Measurements from ENCODE around the gene LRFN3. TPM values are rescaled to one million over a fixed set of nuclear protein-coding genes. Genes with fewer than 3 reads are reported as not detected.
"Not testable (repeated sequence)": the region's sequence is repeated elsewhere in the genome, so short reads cannot be mapped to it uniquely, and the experiment has no call there.

LRFN3 gene
- total RNA-seq, 6 experiments from 2014 or later = 15.3 to 21.0 (median 19.1) TPM

DNA sequence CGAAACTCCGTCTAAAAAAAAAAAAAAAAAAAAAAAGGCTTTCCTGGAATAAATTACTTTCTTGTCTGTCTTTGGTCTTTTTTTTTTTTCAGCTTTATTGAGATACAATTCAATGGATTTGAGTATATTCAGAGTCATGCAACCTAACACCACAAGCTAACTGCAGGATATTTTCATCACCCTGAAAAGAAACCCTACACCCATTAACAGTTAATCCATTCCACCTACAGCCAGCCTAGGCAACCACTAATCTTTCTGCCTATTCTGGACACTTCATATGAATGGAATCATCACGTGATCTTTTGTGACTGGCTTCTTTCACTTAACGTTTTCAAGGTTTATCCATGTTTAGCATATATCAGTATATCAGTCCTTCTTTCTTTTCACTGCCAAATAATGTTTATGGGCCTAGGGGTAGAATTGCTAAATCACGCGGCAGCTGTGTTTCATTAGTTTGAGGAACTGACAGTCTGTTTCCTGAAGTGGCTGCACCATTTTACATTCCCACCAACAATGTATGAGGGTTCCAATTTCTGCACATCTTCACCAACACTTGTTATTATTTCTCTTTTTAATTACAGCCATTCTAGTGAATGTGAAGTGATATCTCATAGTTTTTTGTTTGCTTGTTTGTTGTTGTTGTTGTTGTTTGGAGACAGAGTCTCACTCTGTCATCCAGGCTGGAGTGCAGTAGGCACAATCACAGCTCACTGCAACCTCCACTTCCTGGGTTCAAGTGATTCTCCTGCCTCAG lies 19.9 kb downstream of the LRFN3 start:
- no peak for DNase-seq
- H3K27ac Mint-ChIP-seq = no peak overlapping the region

DNA sequence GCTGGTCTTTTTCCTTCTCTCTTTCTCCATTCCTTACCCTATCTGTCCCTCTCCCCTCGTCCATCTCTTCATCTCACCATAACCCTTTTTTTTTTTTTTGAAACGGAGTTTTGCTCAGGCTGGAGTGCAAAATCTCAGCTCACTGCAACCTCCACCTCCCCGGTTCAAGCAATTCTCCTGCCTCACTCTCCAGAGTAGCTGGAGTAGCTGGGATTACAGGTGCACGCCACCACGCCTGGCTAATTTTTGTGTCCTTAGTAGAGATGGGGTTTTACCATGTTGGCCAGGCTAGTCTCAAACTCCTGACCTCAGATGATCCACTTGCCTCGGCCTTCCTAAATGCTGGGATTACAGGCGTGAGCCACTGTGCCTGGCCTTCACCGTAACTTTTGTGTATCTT lies 21.2 kb downstream of the LRFN3 start:
- H3K27ac Mint-ChIP-seq; H3K4me3 Mint-ChIP-seq; DNase-seq; H3K4me1 Mint-ChIP-seq (ENCODE audit: low read depth); H3K36me3 Mint-ChIP-seq (ENCODE audit: low read depth): not testable (repeated sequence)
- Mint-ChIP-seq H3K9me3 (peaks cover 11% of the 10 kb centered on the region; the same call in 1 of the 2 replicates), H3K27me3 (ENCODE audit: insufficient read depth) (peaks cover 29% of the 10 kb centered on the region)

More for the DNA sequence above, 19.9 kb downstream of the LRFN3 start:
- H3K4me1 Mint-ChIP-seq (ENCODE audit: low read depth) = no peaks in the 10 kb centered on the region
- peaks cover 11% of the 10 kb centered on the region; the same call in 1 of the 2 replicates for H3K9me3 Mint-ChIP-seq
- peaks cover 5% of the 10 kb centered on the region; the same call in 1 of the 2 replicates for H3K36me3 Mint-ChIP-seq (ENCODE audit: low read depth)
- no peak overlapping the region for H3K4me3 Mint-ChIP-seq
- TF ChIP-seq, protein P1, sequence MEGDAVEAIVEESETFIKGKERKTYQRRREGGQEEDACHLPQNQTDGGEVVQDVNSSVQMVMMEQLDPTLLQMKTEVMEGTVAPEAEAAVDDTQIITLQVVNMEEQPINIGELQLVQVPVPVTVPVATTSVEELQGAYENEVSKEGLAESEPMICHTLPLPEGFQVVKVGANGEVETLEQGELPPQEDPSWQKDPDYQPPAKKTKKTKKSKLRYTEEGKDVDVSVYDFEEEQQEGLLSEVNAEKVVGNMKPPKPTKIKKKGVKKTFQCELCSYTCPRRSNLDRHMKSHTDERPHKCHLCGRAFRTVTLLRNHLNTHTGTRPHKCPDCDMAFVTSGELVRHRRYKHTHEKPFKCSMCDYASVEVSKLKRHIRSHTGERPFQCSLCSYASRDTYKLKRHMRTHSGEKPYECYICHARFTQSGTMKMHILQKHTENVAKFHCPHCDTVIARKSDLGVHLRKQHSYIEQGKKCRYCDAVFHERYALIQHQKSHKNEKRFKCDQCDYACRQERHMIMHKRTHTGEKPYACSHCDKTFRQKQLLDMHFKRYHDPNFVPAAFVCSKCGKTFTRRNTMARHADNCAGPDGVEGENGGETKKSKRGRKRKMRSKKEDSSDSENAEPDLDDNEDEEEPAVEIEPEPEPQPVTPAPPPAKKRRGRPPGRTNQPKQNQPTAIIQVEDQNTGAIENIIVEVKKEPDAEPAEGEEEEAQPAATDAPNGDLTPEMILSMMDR (IDR thresholded peaks at IDR 0.05) = no peak
- peaks cover 31% of the 10 kb centered on the region for H3K27me3 Mint-ChIP-seq (ENCODE audit: insufficient read depth)

DNA sequence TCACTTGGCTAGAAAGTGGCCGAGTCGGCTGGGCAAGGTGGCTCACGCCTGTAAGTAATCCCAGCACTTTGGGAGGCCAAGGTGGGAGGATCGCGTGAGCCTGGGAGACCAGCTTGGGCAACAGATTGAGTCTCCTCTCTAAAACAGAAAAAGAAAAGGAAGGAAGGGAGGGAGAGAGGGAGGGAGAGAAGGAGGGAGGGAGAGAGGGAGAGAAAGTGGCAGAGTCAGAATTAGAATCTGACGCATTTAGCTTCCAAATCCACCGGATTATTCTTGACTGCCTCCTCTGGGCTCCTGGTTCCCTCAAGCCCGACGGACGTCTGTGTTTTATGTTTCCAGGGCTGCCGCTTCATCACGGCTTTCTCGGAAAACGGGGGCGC lies 22.5 kb downstream of the LRFN3 start:
- H3K4me3 Mint-ChIP-seq = no peak overlapping the region
- no peaks in the 10 kb centered on the region for H3K4me1 Mint-ChIP-seq (ENCODE audit: low read depth)
- H3K27ac Mint-ChIP-seq = no peak overlapping the region
- DNase-seq = no peak
- H3K9me3 Mint-ChIP-seq = peaks cover 11% of the 10 kb centered on the region; the same call in 1 of the 2 replicates
- TF ChIP-seq, protein P1 (IDR thresholded peaks at IDR 0.05) = no peak
- H3K36me3 Mint-ChIP-seq (ENCODE audit: low read depth) = peaks cover 5% of the 10 kb centered on the region; the same call in 1 of the 2 replicates
- H3K27me3 Mint-ChIP-seq (ENCODE audit: insufficient read depth) = peaks cover 28% of the 10 kb centered on the region

DNA sequence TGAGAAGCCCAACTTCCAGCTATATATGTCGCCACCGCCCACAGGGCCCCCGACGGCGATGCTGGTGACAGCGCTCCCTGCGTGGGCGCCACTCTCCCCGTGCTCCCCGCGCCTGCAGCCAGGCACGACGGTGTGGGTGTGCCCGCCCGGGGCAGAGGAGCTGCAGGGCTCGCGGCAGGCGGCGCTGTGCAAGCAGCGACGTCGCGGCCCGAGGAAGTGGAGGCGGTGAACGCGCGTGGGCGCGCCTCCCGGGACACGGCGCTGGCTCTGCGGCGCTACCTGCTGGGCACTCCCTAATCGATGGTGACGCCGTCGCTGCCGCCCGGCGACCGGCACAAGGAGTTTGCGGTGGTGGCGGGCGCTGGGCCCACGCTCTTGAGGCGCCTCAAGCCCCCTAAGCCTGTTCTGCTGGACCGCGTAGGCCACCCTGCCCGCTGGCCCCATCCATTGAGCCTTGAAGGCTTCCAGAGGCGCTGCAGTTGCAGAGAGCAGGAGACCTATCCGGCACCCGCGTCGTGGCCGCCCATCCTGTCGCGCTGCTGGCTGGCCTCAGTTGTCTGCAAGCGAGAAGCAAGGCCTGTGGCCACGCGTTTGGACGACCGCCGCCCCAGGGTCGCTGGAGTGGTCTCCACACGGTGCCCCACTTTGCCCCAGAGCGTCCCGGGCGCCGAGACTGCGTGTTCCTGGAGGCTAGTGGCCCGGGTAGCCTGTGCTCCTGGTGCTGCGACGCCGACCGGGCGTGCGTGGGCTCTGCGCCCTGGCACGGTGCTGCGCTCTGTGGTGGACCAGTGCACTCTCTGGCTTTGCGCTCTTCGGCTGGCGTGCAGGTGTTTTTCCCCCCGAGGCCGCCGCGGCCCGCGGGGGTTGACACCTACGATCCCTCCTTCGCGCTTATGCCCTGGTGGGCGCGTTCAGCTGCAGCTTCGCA lies 23.1 kb downstream of the LRFN3 start:
- Mint-ChIP-seq H3K27ac (no peak overlapping the region), H3K36me3 (ENCODE audit: low read depth) (peaks cover 5% of the 10 kb centered on the region; the same call in 1 of the 2 replicates), H3K27me3 (ENCODE audit: insufficient read depth) (peaks cover 28% of the 10 kb centered on the region), H3K4me1 (ENCODE audit: low read depth) (no peaks in the 10 kb centered on the region), H3K4me3 (no peak overlapping the region), H3K9me3 (peaks cover 11% of the 10 kb centered on the region; the same call in 1 of the 2 replicates)
- DNase-seq = no peak
- TF ChIP-seq, protein P1 (IDR thresholded peaks at IDR 0.05) = peak; percentile 59

DNA sequence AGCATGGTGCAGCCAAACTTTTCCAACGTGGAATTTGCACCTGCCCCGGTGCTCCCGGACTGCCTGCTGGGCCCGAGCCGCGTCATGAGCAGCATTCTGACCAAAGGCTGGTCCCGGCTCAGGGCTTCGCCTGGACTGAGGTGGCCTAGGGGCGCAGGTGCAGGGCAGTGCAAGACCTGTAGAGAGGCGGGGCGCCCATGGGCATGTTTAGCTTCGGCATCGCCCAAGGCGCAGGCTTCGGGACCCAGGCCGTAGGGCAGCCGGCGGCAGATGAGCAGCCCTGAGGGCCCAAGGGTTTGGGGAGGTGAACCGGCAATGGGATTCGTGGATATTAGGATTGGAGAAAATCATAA lies 23.8 kb downstream of the LRFN3 start:
- TF ChIP-seq, protein P1 (IDR thresholded peaks at IDR 0.05) = no peak
- H3K27me3 Mint-ChIP-seq (ENCODE audit: insufficient read depth) = peaks cover 28% of the 10 kb centered on the region
- H3K4me3 Mint-ChIP-seq = no peak overlapping the region
- H3K9me3 Mint-ChIP-seq = peaks cover 11% of the 10 kb centered on the region; the same call in 1 of the 2 replicates
- no peak overlapping the region for H3K27ac Mint-ChIP-seq
- H3K36me3 Mint-ChIP-seq (ENCODE audit: low read depth) = peaks cover 5% of the 10 kb centered on the region; the same call in 1 of the 2 replicates
- DNase-seq = no peak
- no peaks in the 10 kb centered on the region for H3K4me1 Mint-ChIP-seq (ENCODE audit: low read depth)

Measured in HFFc6 (cell line).